GM19239 (cell line): ENCODE results near the gene EPHA7.

Experiments used
- DNase-seq: peaks from one replicate; pipeline ENCODE4 v3.0.0; 2011; ENCODE audit warnings: low spot score; ENCODE audit not compliant: insufficient read length
- FAIRE-seq: peaks from 2 replicates; lab custom pipeline; 2011; peaks lifted over from hg19 to GRCh38; lab: Jason Lieb, UNC

Gene EPHA7

DNA sequence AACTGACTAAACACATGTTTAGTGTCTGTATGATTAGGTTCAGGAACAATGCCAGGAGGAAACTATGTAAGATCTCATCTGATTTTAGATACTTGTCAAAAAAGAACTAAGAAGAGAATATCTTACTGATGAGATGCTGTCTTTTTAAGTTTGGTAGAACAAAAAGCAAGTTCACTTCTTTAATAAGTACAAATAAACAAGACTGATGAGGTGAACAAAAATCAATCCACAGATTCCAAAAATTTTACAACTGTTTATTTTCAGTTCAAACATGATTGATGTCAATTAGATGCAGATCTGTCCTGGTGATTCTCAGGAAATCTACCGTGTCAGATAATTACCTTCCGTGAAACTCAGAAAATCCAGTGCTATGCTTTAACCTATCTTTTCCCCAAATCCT lies 24.9 kb downstream of the EPHA7 start:
- no peak for FAIRE-seq
- DNase-seq, result no peak

DNA sequence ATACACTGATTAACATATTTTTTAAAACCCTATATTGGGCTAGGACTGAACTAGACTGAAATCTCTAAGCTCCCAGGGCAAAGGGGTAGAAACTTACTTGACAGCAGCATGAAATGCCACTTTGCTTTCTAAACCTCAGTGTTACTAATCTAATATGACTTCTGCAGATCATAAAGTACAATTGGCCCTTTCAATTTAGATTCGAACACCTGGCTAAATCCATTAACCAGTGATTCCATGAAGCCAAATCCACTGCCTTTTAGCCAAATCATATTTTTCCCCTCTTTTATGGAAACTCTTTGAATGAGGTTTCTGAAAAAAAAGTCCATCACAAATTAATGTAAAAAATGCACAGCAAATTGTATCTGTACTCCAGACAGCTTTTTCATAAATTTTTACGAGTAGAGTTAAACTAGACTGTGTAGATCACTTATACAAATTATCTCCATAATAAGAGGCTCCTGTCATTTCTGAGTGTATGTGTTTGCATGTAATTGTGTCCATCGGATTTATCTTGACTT lies 25.7 kb downstream of the EPHA7 start:
- FAIRE-seq (no peak), DNase-seq (no peak)

DNA sequence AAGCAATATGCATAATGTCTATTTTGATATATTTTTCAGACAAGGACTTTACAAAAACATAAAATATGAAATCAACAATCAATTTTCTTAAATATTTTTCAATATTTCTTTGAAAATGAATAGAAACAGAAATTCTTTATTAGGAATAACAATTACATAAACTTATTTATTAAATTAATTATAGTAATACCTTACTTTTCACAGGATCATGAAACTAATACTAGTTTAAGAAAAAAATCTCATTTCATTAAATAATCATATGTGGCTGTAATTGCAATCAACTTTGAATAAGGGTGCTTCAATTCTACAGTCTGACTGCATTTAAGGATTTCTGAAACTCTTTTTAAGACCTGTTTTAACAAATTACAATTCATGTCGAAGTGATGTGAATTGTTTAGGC lies 26.6 kb downstream of the EPHA7 start:
- no peak for FAIRE-seq
- no peak for DNase-seq

DNA sequence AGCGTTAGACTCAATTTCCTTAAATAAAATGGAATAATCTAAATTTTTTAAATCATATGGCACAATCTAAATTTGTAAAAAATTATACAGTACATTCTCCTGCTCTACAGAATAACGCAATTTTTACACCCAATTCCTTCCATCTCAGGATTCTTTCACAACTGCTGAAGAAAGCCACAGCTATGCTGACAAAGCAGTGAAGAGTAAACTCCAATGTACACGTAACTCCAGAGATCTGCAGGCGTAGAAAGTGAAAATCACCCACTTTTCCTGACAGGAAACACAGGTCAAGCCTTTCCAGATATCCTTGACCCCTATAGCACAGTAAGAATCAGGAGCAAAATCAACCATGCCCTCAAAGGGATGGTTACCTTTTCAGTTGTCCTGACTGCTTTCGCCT lies 27.4 kb downstream of the EPHA7 start:
- no peak for DNase-seq
- FAIRE-seq, result no peak

DNA sequence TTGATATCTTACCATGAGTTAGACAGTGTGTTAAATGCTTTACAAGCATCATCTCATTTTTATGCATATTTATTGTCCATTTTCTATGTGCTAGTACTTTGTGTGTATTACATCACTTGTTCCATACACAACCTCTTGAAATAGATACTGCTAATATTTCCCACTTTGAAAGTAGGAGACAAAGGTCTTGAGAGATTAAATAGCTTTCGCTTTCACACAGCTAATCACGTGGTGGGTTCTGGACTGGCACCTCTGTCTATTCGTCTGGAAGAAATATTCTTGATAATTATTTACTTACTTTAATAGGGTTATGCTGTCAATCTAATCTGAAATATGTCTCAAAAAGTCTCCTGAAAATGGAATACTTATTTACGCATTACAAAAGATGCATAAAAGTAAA lies 30.2 kb downstream of the EPHA7 start:
- DNase-seq, result no peak
- no peak for FAIRE-seq

DNA sequence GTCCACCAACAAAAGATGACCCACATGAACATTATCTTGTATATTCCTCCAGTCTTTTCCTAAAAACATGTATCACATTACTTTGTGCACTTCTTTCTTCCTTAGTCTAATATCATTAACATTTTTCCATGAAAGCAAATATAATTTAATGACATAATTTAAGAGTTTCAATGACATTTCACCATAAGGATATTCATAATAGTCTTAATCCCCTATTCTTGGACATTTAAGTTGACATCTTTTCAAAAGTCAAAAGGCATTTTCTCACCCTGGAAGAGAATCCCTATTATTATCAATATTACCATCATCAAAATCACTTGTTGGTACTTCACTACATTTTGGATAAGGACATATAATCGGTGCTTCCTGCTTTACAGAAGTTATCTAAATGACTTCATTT lies 31.3 kb downstream of the EPHA7 start:
- FAIRE-seq, result no peak
- no peak for DNase-seq

DNA sequence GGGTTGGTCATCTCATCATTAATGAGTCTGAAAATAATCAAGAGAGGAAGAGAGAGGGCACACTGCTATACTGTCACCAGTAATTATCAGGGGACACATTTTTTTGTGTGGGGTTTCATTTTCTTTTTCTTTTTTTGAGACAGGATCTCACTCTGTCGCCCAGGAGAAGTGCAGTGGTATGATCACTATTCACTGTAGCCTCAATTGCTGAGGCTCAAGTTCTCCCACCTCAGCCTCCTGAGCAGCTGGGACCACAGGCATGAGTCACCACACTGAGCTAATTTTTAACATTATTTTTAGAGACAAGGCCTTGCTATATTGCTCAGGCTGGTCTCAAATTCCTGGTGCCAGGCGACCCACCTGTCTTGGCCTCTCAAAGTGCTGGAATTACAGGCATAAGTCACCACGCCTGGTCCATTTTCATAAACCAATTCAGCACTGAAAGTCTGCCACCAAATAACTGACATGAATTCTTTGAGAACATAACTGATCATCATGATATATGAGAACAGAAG lies 43.3 kb downstream of the EPHA7 start:
- DNase-seq (no peak), FAIRE-seq (no peak)

DNA sequence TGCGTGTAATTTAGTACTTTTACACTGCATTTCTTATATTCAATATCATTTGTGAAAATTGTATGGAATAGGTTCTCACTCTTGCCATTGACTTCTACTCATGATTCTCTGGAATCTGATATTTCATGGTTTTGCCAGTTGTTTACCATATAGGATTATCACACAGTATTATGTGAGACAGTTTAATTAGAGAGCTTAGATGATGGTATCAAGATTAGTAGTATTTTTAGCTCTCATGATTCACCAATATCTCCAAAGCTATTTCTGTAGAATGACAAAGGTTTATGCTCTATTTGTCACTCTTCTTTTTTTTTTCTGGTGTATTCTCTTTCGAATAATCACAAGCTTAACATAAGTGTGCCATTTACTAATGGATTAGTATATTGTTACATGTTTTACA lies 45.9 kb downstream of the EPHA7 start:
- no peak for FAIRE-seq
- DNase-seq, result no peak

DNA sequence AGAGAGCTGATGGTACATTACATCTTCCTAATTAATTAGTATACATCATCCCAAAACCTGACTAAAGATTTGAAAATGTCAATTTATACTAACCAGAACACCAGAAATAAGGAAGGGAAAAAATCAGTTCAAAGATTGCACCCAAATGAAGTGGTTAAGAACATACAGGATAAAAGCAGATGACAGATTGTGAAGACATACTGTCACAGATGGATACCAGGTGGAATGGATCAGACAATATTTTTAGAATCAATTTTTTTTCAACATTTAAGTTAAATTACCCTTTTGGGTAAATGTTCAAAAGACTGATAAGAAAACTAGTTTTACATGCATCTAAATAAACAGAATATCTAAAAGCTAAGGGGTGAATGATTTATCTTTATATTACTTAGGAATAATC lies 47.6 kb downstream of the EPHA7 start:
- FAIRE-seq (no peak), DNase-seq (no peak)

DNA sequence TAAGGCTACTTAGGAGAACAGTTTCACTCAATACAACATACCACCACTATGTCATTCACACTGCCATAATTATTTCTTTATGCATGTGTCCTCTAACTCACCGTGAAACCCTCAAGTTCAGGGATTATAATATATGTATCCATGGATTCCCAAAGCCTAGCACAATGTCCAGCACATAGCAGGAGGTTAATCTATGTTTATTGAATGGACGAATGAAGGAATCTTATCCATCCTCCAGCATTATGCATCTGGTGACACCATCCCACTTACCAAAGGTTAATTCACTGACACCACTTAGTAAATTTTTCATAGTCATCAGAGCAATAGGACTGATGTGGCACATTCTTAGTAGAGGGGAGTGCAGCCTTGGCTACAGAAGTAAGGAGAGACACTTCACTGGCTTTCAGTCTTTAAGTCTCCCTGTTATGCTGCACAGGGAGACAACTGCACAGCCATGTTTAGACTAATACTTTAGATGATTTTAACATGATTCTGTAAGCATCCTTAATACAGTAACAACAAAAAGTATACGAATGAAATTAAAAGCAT lies 49.7 kb downstream of the EPHA7 start:
- DNase-seq (no peak), FAIRE-seq (no peak)

DNA sequence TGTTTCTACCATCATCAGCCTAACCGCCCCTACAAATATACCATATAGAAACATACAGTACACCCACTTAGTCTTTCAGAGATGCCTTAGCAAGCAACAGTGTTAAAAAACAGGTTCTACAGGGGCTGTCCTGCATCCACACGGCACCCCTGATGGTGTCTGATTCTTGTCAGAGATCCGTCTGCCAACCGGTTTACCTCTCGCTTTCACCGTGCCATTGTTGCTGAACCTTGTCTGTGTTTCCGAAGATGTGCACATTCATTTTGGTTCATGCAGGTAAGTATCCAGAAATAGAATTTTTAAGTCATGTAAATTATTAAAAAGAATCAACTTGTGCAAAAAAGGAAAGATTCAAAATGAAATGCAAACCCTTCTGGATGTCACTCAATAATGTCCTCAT lies 52.9 kb downstream of the EPHA7 start:
- DNase-seq (no peak), FAIRE-seq (no peak)

DNA sequence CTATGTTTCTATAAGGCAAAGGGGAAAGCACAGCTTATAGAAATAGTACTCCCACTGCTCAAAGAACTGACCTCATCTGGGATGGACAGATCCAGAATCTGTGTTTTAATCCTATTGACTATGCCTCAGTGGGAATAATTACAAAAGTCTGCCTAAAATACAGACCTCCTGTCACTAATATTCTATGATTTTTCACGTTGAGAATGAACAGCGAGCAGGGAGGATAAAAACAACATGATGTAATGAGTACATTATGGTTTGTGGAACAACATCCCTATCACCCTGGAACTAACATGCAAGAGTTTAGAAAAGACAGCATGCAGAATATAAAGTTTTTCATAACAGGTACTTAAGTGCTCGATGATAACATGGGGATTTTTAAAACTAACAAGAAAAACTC lies 53.9 kb downstream of the EPHA7 start:
- DNase-seq (no peak), FAIRE-seq (no peak)

DNA sequence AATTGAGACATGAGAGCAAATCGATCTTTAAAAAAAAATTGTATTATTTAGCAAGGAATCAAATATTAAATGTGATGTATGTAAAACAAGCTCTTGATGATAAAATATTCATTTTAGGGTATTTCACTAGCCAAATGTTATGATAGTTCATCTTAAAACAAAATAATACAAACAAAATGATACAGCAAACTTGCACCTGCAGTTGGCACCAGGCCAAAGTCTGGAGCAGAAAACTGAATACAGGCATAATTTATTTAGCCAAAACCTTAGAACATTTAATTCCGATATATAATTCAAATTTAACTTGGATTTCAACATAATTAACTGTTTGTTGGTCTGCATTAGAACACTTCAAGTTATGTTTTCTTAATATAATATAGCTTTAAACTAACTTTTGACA lies 60.9 kb downstream of the EPHA7 start:
- FAIRE-seq, result no peak
- no peak for DNase-seq

DNA sequence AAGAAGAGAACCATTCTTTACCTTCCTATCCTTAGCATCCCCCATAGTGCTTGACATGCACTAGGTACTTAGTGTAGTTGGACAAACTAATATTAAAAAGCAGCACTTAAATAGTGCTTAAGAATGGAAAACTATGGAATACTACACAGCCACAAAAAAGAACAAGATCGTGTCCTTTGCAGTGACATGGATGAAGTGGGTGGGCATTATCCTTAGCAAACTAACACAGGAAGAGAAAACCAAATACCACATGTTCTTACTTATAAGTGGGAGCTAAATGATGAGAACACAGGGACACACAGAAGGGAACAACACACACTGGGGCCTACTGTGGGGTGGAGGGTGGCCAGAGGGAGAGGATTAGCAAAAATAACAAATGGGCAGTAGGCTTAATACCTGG lies 66.8 kb downstream of the EPHA7 start:
- DNase-seq (no peak), FAIRE-seq (no peak)

DNA sequence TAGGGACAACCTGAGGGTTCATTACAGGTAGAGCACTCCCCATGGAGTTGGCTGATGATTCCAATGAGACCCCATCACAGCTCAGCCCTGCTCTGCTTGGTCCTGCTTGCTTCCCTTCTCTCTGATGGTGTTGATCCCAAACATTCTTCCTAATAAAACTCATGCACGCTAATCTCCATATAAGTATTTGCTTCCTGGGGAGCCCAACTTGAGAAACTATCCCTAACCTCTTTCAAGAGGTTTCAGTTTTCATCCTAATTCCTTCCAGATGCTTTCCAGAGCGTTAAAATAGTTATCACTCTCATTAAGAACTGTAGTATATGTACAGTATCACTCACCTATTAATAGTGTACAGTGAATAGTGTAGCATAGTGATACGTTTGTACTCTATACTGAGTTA lies 68.1 kb downstream of the EPHA7 start:
- DNase-seq (no peak), FAIRE-seq (no peak)

DNA sequence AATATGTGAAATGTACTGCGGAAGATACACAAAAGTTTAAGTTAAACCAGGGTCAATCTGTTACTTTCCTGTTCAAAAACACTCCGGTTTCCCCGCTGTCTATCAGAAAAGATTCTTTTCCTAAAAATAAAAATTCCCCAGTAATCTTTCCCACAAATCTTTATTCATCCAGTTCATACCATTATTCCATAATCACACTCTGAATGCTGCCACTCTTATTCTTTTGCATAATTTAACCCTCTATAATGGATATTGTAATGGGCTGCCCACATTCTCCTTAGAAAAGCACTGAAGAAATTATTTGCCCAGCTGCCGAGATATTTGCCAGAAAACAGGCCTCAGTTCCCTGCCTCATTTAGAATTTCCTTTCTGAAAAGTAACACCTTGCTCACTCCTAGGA lies 68.6 kb downstream of the EPHA7 start:
- FAIRE-seq (no peak), DNase-seq (no peak)

DNA sequence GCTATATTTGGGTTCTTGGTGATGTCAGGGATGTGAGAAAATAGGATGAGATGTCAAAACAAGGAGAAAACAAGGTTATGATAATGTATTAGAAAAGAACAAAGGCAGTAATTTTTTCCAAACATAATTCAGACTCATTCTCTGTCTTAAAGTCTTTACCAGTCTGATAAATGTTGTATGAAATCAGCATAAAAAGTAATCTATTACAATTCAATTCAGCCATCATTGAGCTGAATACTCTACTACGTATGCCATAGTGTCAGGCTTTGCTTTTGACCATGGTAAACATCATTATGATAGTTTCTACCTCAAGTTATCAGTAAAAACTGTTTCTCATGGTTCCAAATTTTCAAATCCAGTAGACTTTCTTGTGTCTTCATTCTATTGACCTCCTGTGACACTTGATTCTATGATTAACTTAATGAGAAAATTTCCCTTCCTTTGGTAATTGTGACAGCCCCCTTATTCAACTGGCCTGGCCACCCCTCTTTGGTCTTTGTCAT lies 75.0 kb downstream of the EPHA7 start:
- DNase-seq, result no peak
- no peak for FAIRE-seq

DNA sequence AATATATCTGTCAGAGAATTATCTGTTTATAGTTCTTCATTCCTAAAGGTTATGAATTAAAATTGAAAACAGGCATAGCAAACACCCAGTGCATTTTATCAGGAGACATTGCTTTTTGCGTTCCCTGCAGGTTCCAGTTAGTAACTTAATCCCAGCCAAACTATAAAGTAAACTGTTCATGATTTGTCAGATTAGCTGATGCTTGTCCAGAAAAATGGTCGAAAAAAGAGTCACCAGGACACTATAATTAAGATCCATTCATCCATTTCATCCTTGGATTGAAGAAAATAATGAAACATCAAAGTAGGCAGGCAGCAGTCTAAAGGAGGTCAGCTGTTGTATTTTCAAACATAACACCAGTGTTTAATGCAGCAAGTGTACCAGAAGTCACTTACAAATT lies 75.9 kb downstream of the EPHA7 start:
- FAIRE-seq (no peak), DNase-seq (no peak)

DNA sequence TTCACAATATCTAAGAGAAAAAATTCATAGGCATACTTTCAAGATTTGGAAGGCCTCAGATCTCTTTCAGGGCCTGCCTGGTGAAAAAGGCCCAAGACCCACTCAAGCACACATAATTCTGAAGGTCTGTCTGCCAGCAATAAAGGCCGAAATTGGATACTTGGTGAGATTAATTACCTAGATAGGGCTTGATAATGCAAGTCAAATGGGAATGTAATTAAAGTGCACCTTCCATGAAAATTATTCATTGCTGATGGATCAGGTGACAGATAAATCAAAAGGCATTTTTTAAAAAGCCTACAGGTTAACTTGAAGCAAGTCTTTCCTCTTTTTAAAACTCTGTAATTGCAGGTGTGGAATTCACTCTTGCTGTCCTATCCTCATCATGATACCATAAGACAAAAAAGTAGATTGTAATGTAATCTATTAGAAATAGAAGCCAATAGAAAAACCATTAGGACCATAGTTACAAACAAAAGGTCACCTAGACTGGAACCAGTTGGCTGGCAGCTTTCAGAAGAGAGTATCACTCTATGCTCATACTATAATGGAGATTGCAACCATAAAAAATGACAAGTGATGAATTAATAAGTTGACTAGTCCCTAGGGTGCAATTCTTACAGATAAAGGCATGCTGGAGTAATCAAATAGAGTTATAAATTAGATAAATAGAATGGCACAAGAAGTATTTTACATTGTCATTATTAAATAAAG lies 77.3 kb downstream of the EPHA7 start:
- FAIRE-seq (no peak), DNase-seq (no peak)

DNA sequence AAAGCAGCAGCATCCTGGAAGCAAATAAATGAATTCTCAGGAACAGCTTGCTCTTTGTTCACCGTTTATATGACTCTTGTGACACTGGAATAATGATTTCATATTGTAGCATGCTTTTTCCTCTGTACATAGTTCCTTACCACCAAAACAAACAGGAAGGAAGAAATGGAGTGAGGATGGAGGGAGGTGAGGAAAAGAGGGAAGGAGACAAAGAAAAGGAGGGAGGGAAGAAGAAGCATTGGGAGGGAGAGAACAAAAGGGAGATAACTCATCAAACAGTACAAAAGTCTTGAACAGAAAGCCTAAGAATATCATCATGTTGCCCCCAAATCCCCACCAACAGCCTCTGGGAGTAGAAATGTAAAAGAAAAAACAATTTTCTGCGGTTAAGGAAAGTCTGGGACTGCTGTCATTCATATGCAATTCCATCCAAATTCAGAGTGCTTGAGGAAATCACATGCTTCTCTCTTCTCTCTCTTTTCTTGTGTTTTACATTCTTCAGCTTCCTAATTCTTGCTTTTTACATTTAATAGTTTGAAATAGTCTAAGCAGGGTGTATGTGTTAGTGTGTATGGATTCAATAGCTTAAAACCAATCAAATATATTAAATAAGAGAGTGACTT lies 81.5 kb downstream of the EPHA7 start:
- no peak for DNase-seq
- no peak for FAIRE-seq

DNA sequence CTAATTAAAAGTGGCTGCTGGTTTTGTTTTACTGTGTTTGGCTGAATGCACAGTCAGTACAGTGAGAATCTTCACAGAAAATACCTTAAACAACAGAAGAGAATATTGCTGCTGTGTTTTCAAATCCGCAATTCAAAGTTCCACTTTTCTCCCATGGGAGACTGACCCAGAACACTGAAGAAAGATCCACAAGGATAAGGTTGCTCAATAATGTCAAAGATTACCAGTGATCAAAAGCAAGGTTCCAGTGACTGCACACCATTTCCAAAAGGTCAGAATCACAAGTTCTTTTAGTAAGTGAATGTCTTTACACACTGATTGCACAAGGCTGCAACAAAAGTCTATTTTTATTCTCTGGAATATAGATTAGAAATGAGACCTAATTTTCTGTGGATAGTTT lies 82.3 kb downstream of the EPHA7 start:
- FAIRE-seq (no peak), DNase-seq (no peak)
